HG02588 (cell line): ENCODE measurements around the gene ATXN3L.
"Not testable (repeated sequence)": the region's sequence is repeated elsewhere in the genome, so short reads cannot be mapped to it uniquely, and the experiment has no call there.

Experiments used
- ATAC-seq: cut with Tn5 transposase; IDR thresholded peaks from one replicate; pipeline ENCODE4 v1.9.1; 2021; ENCODE audit warnings: mild to moderate bottlenecking, moderate library complexity; ENCODE audit not compliant: unreplicated experiment

ATXN3L gene

DNA sequence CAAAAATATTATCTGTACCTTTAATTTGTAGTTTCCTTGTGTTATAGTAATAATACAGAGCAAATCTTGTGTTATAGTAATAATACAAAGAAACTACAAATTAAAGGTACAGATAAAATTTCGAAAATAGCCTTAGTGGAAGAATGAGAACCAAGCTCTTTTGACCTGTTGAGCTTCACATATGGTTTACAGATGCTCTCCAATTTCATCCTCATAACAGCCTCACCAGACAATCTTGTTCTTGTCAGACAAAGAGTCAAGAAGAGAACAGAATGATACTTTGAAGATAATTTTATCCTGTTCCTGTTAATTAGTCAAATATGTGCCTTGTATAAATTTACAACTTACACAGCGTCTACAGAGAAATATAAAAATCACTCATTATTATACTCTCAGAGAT, 12.8 kb downstream of the ATXN3L start:
- ATAC-seq, result no peak

DNA sequence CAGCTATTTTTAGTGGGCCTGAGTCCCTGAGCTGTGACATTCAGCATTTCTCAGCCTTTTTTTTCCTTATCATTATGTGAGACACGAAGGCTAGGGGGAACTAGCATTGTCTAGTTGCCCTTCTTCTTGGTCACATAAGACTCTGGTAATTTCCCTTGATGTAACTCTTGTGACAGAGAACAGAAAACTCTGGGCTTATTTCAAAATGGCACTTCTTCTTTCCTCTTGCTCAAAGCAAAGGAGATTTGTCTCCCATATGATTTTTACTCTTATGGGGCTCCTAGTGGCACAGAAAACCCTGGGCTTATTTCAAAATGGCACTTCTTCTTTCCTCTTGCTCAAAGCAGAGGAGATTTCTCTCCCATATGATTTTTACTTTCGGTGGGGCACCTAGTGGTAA, 14.7 kb downstream of the ATXN3L start:
- no peak for ATAC-seq

DNA sequence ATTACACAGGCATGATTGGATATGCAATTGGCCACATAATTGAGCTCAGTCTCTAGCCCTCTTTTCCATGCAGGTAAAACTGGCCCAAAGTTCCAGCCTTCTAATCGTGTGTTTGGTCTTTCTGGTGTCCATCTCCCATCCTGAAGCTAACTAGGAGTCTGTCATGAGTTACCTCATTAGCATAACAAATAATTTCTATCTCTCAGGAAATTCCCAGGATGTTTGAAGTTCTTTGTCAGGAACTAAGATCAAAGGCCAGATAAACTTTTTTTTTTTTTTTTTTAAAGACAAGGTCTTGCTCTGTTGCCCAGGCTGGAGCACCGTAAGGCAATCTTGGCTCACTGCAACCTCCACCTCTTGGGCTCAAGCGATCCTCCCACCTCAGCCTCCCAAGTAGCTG, 15.8 kb downstream of the ATXN3L start:
- ATAC-seq, result no peak

DNA sequence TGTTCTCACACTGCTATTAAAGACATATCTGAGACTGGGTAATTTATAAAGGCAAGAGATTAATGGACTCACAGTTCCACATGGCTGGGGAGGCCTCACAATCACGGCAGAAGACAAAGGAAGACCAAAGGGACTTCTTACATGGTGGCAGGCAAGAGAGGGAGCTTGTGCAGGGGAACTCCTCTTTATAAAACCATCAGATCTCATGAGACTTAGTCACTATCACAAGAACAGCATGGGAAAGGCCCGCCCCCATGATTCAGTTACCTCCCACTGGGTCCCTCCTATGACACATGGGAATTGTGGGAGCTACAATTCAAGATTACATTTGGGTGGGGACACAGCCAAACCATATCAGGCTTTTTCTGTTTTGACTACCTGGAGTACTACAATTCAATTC, 16.6 kb downstream of the ATXN3L start:
- ATAC-seq, result not testable (repeated sequence)

DNA sequence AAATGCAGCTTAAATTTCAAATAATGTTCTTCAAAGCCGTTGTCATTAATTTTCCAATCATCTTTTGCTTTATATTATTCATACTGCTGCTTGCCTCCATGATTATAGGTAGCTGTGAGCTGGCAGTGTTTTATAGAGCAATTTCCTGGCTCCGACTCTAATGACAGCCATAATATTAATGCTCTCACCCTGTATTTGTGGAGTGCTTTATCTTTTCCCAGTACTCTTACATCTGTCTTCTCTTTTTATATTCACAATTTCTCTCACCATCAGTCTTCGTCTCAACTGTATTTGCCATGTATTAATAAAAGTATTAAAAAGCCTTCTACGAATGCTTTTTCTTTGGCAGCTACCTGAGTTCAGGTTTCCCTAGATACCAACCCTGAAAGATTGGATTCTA, 21.0 kb downstream of the ATXN3L start:
- no peak for ATAC-seq

DNA sequence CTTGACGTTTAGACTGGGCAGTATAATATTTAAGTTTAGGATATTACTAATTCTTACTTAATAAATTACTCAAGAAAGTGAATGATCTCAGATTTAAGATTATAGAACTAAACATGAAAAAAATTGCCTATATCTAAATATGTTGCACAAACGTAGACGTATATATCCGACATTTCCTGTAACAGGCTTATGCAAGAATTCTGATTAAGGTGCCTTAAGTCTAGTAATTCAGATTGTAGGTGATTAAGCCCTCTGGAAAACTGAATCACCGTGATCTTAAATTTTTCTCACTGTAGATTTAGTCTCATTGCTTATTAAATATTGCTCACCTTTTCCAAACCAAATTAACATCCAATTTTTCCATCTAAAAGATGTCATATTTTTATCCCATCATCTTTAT, 24.0 kb downstream of the ATXN3L start:
- ATAC-seq, result no peak

DNA sequence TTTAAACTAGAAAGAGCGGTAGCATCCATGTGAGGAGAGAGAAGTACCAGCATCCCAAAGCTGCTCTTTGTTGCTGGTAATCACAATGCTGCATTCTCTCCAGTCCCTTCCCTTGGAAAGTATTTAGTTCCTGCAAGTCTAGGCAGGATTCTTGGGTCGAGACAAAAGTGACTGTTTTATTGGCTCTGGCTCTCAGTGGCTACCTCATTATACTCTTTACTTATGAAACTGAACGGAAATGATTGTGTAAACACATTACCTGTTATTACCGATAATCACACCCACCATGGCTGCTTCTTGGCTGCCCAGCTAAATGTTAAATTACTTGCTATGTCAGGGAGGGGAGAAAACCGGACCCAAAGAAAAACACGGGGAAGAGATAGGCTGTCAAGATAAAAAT, 26.2 kb downstream of the ATXN3L start:
- no peak for ATAC-seq

DNA sequence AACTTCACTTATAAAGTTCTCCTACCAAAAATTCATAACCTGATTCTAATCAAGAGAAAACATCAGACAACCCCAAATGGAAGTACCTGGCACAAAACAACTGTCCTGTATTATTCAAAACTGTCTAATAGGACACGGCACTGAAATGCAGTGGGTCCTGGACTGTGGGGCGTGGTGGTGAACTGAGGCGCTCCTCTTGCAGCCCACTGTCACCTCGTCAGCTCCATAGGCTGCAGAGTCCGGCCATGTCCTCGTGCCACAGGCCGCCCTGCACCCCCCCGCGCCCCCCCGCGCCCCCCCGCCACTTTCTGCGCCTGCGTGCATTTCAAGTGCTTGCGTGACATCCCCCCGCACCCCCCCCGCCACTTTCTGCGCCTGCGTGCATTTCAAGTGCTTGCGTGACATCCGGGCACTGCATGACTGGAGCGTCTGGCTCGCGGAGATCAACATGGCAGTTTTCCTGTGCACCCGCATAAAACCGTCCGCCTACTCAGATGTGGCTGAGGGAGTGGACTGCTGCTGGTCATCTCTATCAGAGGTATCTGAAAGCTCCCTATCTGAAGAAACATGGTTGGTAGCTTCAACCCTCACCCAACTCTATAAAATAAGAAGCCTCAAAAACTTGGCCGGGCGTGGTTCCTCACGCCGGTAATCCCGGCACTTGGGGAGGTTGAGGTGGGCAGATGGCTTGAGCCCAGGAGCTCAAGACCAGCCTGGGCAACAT, 28.8 kb downstream of the ATXN3L start:
- no peak for ATAC-seq

DNA sequence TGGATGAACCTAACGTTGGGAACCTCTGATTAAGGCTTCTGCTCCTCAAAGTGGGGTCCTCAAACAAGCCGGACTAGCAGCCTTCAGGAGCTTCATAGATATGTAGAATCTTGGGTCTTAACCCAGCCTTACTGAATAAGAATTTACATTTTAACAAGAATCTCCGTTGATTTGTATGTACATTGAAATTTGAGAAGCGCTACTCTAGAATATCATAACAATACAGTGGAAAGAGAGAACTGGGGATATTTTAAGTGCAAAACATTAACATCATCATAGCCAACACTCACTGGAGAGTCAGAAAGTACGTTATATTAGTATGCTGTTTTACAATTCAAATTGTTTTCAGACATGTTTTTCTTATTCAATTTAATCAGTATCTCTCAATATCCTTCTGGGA, 31.2 kb downstream of the ATXN3L start:
- ATAC-seq, result no peak

DNA sequence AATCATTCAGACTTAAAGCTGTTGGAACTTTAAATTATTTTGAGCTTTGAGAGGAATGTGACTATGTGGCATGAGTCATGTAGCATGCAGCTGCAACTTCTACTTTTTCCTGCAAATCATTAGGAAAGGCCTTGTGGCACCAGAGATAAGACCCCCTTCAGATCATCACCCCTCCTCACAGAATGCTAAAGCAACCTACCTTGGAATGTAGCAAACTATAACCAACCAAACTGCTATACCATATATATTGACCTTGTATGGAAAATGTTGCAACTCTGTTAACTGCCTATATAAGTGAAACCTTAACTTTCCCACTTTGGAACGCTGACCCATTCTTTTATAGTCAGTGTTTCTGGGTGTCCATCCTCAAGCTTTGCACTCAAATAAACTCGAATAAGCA, 32.0 kb downstream of the ATXN3L start:
- ATAC-seq, result no peak

DNA sequence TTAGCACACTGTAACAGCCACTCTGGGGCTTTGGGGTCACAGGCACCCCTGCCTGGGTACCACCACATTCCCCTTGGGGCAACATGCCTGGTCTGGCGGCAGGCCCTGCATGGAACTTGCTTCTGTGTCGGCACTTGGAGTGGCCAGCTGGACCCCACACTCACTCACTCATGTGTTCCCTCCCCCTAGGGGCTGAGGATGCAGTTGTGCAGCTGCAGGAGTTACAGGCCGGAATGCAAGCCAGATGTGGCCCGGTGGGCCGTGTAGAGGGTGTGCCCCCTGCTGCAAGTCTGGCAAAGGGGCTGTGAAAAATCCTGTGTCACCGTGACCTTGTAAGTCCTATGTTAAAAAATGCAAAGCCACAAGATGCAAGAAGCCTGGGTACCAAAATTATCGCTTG, 34.2 kb downstream of the ATXN3L start:
- ATAC-seq, result no peak

DNA sequence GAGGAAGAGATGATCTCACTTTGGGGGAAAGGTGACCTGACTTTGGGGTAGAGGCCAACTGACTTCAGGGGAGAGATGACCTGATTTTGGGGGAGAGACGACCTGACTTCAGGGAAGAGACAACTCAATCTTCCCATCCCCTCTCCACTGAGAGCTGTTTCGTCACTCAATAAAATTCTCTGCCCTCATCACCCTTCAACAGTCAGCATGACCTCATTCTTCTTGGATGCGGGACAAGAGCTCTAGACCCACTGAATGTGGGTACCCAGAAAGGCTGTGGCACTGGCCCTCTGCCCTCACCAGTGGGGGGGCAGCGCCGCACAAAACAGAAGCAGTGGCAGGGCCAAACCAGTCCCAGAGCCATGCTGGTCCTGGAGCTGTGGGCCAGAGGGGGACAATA, 34.6 kb downstream of the ATXN3L start:
- ATAC-seq, result no peak

DNA sequence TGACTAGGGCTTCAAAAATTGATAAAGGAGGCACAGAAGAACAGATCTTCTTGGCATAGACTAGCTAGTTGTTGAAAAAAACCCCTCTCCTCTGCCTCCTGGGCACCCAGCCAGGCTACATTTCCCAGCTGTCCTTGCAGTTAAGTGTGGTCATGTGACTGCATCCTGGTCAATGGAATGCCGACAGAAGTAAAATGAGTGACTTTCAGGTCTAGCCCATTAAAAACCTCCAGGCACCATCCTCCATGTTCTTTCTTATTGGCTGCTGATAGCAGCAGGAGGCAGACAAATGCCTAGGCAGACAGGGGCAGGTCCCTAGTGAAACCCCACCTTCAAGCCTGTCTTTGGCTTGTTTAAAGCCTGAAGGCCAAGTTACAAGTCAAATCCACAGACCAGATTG, 35.3 kb downstream of the ATXN3L start:
- no peak for ATAC-seq

DNA sequence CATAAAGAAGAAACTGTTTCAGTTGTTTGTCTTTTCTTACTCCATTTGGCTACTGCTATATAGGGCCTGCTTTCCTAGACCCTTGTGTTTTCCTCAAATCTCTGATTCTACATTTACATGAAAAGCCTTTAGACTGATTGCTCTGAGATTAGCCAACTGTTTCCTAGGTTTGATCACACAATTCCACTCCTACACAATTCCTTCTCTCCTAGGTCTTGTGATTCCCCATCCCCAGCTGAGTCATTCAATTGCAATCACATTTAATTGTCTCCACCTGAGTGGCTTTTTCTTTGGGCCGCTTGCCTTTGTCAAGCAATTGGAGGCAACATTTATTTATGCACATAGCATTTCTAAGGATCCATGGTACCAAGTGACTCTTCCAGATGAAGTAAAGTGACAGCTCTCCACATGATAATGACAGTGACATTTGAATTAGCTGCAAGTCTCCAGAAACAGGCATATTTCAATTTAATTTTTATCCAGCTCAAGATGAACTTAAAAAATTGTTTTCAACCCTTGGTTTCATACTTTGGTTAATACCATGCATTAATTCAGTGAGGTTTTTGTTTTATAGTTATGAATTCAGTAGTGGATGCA, 35.8 kb downstream of the ATXN3L start:
- no peak for ATAC-seq

DNA sequence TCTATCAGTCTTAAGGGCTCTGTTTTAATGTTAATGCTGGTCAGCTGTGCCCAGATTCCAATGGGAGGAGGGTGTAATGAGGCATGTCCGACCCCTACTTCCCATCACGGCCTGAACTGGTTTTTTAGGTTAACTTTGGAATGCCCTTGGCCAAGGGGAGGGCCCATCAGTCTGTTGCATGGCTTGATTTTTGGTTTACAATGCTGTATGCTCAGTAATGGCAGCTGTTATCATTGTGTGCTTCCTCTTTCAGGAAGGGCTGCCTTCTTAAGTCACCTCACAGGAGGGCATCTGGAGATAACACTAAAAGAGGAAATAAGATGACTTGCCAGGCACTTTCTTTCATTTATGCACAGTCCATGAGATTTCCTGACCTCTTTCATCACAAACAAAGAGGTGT, 36.3 kb downstream of the ATXN3L start:
- ATAC-seq, result no peak

DNA sequence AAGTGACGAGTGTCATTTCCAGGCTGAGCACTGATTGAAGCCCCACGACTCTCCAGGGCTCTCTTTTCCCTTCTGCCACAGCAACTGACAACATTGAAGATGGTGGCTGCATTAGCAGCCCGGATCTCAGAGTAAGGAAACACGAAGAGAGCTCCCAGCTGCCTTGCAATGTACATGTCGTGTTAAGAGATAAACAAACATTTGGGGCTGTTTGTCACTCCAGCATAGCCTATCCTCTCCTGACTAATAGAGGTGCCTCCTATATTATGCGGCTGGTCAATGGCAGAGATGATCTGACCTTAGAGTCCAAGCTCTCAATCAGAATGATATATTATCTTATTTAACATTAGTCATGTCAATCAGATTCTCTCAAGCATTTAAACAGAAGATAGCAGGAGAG, 38.6 kb downstream of the ATXN3L start:
- no peak for ATAC-seq

DNA sequence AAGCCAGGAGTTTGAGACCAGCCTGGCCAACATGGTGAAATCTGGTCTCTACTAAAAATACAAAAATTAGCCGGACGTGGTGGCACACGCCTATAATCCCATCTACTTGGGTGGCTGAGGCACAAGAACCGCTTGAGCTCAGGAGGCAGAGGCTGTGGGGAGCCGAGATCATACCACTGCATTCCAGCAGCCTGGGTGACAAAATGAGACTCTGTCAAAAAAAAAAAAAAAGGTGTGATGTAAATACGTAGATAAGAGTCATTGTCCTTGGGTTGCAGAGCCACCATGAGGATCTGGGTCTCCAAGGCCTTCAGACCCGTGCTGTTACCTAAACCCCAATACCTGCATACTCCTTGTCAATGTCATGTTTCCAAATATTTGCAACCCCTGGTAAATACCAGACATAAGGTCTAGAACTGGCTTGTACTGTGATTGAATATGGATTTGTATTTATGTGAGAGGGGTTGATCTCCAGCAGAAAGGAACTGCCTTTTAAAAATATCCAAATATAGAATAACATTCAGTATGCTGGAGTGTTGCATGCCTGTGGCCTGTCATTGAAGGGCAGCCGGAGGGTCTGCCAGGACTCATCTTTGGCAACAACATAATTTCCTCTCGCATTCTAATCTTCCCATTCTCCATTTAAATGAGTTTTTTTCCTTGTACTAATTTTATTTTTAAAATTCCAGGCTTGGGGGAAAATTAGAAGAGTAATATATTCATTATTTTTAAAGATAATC, 40.4 kb downstream of the ATXN3L start:
- no peak for ATAC-seq

DNA sequence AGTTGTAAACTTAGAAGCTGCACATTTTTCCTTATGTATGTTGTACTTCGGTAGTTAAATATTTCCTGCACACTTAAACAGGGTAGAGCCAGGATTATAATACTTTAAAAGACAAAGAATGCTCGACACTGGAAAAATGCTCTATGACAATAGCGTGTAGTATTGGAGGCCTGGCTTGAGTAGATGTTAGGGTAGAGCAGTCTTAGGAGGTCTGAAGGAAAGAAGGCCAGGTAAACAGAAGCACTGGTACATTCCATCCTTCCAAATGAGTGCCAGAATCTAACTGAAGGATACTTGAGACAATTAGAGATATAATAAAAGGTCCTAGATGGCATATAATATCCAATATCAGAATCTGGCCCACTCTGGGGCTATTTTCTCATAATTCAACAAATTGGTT, 42.3 kb downstream of the ATXN3L start:
- ATAC-seq, result no peak

DNA sequence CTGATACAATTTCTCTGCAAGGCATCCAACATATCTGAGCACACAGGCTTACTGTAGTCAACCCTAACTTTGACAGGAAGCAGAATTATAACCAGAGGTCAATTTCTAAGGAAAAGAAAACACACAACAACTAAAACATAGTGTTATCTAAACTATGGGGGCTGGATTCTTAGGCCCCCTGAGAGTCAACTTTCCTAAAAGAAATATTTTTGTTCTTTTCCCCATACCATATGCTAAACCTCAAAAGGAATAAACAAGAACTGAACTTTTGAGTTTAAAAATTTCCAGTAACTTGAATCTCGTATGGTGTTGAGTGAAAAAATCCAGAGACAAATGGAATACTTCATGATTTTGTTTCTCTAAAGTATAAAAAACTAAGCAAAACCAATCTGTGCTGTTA, 42.9 kb downstream of the ATXN3L start:
- ATAC-seq, result no peak

DNA sequence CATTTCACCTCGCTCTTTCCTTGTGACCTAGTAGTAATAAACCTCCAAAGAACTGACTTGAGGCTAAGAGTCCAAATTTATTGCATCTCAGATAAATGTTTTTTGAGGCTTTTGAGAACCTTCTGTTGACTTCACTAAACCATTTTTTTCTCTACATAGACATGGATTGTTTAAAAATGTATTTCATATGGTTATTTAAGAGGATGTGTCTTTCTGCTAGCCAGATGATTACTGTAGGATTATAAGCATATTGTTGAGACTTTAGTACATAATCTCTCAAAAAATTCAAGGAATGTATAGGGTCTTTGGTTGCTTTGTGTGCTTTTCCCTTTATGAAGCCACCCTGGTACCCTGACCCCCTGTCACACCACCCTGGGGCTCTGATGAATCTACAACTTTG, 44.8 kb downstream of the ATXN3L start:
- ATAC-seq, result no peak

DNA sequence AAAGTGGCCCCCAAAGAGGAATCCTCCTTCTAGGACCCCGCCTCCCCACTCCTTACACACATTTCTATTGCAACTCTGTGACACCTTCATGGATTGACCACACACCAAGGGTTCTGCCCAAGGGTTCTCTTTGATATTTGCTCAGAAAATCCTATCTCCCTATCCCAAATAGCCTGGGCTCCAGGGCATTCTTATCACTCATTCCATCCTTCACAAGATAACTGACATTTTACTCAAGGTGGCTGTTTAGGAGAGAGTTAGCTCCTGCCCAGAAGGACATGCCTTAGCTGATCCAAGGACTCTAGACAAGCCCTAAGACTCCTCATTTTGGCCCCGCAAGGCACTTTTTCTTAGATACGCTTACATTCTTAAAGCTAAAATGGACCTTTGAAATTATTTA, 47.4 kb downstream of the ATXN3L start:
- ATAC-seq, result no peak

DNA sequence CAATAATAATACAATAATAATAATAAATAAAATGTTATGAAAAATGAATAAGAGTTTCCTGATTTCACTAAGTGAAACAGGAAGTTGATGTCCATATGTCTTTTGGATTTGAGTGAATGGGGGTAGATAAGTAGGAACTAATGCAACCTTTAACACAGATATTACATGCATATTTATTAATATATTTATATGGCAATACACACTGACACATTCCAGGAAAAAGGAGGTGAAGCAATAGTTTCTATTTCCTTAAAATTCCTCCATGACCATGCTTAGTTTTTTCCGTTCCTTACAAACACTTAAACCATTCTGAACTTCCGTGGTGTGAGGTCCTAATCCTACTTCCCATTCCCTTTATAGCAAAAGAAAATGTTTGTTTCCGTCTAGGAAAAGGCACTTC, 48.3 kb downstream of the ATXN3L start:
- ATAC-seq, result no peak
